GM23338 (cell line): ENCODE data around the gene DPH6. TPM values are rescaled to one million over a fixed set of nuclear protein-coding genes. Genes with fewer than 3 reads are reported as not detected.

Experiments
- ATAC-seq: fragments of 200-7000 bp; cut with Tn5 transposase; 3 replicates; pipeline ENCODE4 v1.9.1; 2020
- DNase-seq: peaks from one replicate; pipeline ENCODE4 v3.0.0-alpha.2; 2015; ENCODE audit warnings: low spot score
- H2AFZ ChIP-seq: fragments of 200-600 bp; sonication (generic); 2 replicates; pipeline ENCODE4 v1.8.0; 2016; ENCODE audit warnings: antibody characterized with exemption, mild to moderate bottlenecking, moderate library complexity
- H3F3A ChIP-seq: fragments of 200-600 bp; sonication (generic); replicated peaks from 2 replicates; pipeline ENCODE4 v1.8.0; 2017; ENCODE audit warnings: antibody characterized with exemption, mixed run types, low read depth
- H3K27ac ChIP-seq: fragments of 200-600 bp; sonication (generic); 2 replicates; pipeline ENCODE4 v1.6.1; 2016; ENCODE audit warnings: low read depth
- H3K27me3 ChIP-seq: fragments of 200-600 bp; sonication (generic); 2 replicates; pipeline ENCODE4 v1.8.0; 2016; ENCODE audit warnings: mild to moderate bottlenecking, mixed run types, moderate library complexity; ENCODE audit not compliant: insufficient read depth
- H3K36me3 ChIP-seq: fragments of 200-600 bp; sonication (generic); 2 replicates; pipeline ENCODE4 v1.8.0; 2016; ENCODE audit warnings: mild to moderate bottlenecking; ENCODE audit not compliant: insufficient read depth
- H3K4me1 ChIP-seq: fragments of 200-600 bp; sonication (generic); 2 replicates; pipeline ENCODE4 v1.8.0; 2016; ENCODE audit warnings: mild to moderate bottlenecking, moderate library complexity; ENCODE audit not compliant: insufficient read depth
- H3K4me2 ChIP-seq: fragments of 200-600 bp; sonication (generic); 2 replicates; pipeline ENCODE4 v1.7.1; 2017; ENCODE audit warnings: mixed run types
- H3K4me3 ChIP-seq: fragments of 200-600 bp; sonication (generic); 2 replicates; pipeline ENCODE4 v1.6.1; 2016; ENCODE audit warnings: mixed run types
- H3K79me2 ChIP-seq: fragments of 200-600 bp; sonication (generic); replicated peaks from 2 replicates; pipeline ENCODE4 v1.8.0; 2017; ENCODE audit warnings: mild to moderate bottlenecking; ENCODE audit not compliant: insufficient read depth
- H3K9me2 ChIP-seq: fragments of 200-600 bp; sonication (generic); 2 replicates; pipeline ENCODE4 v1.8.0; 2017; ENCODE audit not compliant: insufficient read depth
- H4K20me1 ChIP-seq: fragments of 200-600 bp; sonication (generic); replicated peaks from 2 replicates; pipeline ENCODE4 v1.8.0; 2017; ENCODE audit warnings: mild to moderate bottlenecking; ENCODE audit not compliant: insufficient read depth
- H3K27ac Mint-ChIP-seq: 2 replicates; pipeline ENCODE4 v1.8.0; 2020; ENCODE audit warnings: inconsistent platforms, mild to moderate bottlenecking, moderate library complexity, mixed read lengths
- H3K27me3 Mint-ChIP-seq: 3 replicates; pipeline ENCODE4 v1.8.0; 2022; ENCODE audit warnings: low read depth, mild to moderate bottlenecking, moderate library complexity, mixed read lengths, inconsistent platforms; ENCODE audit not compliant: insufficient read depth, poor library complexity
- H3K36me3 Mint-ChIP-seq: 3 replicates; pipeline ENCODE4 v1.8.0; 2021; ENCODE audit warnings: low read depth, mild to moderate bottlenecking, inconsistent platforms, moderate library complexity, mixed read lengths
- H3K4me1 Mint-ChIP-seq: 3 replicates; pipeline ENCODE4 v1.8.0; 2020; ENCODE audit warnings: mild to moderate bottlenecking, inconsistent platforms, mixed read lengths
- H3K4me3 Mint-ChIP-seq: 3 replicates; pipeline ENCODE4 v1.8.0; 2021; ENCODE audit warnings: moderate library complexity, mild to moderate bottlenecking, inconsistent platforms, mixed read lengths
- H3K9me3 Mint-ChIP-seq: 3 replicates; pipeline ENCODE4 v1.8.0; 2020; ENCODE audit warnings: moderate library complexity, mild to moderate bottlenecking, inconsistent platforms, mixed read lengths
- CREB1 ChIP-seq: fragments of 250-450 bp; sonication (Bioruptor Pico); IDR thresholded peaks from 2 replicates; pipeline ENCODE4 v1.5.0; 2020; ENCODE audit warnings: low read depth, mild to moderate bottlenecking, moderate library complexity
- CTCF ChIP-seq, 2 experiments: fragments of 200-600 bp in 1 of 2; sonication (generic) in 1 of 2; conservative IDR thresholded peaks; 2 replicates each; pipeline versions ENCODE4 v1.5.1 to v1.6.1; 2016 to 2017; ENCODE audit warnings: antibody characterized with exemption in 2 of 2, low read depth in 2 of 2, mild to moderate bottlenecking in 2 of 2, moderate library complexity in 1 of 2
- EZH2 ChIP-seq: fragments of 200-600 bp; sonication (generic); IDR thresholded peaks from one replicate; pipeline ENCODE4 v1.8.0; 2017; ENCODE audit warnings: antibody characterized with exemption, mild to moderate bottlenecking, low read depth; ENCODE audit not compliant: unreplicated experiment
- EZH2phosphoT487 ChIP-seq: fragments of 200-600 bp; sonication (generic); IDR thresholded peaks from one replicate; pipeline ENCODE4 v1.8.1; 2018; ENCODE audit warnings: antibody characterized with exemption; ENCODE audit not compliant: unreplicated experiment
- JUNB ChIP-seq: IDR thresholded peaks from one replicate; pipeline ENCODE4 v1.6.1; 2016; ENCODE audit warnings: antibody characterized with exemption; ENCODE audit not compliant: unreplicated experiment
- POLR2AphosphoS5 ChIP-seq: IDR thresholded peaks from 2 replicates; pipeline ENCODE4 v1.6.1; 2016; ENCODE audit warnings: antibody characterized with exemption, low read depth
- STAT1 ChIP-seq: IDR thresholded peaks from one replicate; pipeline ENCODE4 v1.6.1; 2016; ENCODE audit warnings: antibody characterized with exemption; ENCODE audit not compliant: unreplicated experiment
- ZNF114 ChIP-seq: fragments of 250-450 bp; sonication (Bioruptor Pico); IDR thresholded peaks from 2 replicates; pipeline ENCODE4 v1.5.0; 2020; ENCODE audit warnings: mild to moderate bottlenecking, moderate library complexity
- ZNF331 ChIP-seq: fragments of 250-450 bp; sonication (Bioruptor Pico); IDR thresholded peaks from 2 replicates; pipeline ENCODE4 v1.5.0; 2020; ENCODE audit warnings: low read depth, mild to moderate bottlenecking, moderate library complexity
- polyA plus RNA-seq: library from polyadenylated mRNA; unstranded; fragments of >200 nt; fragmentation: Nextera tagmentation; extraction: Ambion mirVana; gene quantifications from 2 replicates; pipeline ENCODE4 v1.2.1, GENCODE V29; 2016
- total RNA-seq: library from RNA; depleted of rRNA; stranded (reverse); fragments of >200 nt; shearing (Covaris generic); gene quantifications from 2 replicates; pipeline ENCODE4 v1.2.3, GENCODE V29; 2014
- TF ChIP-seq, protein P1 (sequence below): IDR thresholded peaks from one replicate; pipeline ENCODE4 v1.6.1; 2018; ENCODE audit warnings: antibody characterized with exemption; ENCODE audit not compliant: unreplicated experiment

The DPH6 gene
- total and polyA plus RNA-seq, 2 experiments from 2014 or later = 37.9 to 46.9 TPM

DNA sequence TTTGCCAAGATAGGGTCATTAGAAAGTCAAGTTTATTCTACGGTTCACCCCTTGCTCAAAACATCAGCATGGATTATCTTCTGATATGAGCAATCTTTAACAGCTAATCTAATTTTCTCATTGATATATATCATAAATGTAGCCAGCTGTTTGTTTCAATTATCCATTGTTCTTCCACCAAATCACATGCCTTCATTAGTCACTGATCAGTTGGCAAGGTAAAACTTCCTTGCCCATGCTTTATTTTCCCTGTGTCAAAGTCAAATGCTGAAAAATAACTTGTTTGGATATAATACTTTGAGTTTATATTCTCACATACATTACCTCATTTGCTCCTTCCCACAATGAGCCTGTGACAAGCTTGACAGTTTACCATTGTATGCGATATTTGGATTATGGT is 60.6 kb downstream of the DPH6 start (continued):
- TF ChIP-seq, protein P1, sequence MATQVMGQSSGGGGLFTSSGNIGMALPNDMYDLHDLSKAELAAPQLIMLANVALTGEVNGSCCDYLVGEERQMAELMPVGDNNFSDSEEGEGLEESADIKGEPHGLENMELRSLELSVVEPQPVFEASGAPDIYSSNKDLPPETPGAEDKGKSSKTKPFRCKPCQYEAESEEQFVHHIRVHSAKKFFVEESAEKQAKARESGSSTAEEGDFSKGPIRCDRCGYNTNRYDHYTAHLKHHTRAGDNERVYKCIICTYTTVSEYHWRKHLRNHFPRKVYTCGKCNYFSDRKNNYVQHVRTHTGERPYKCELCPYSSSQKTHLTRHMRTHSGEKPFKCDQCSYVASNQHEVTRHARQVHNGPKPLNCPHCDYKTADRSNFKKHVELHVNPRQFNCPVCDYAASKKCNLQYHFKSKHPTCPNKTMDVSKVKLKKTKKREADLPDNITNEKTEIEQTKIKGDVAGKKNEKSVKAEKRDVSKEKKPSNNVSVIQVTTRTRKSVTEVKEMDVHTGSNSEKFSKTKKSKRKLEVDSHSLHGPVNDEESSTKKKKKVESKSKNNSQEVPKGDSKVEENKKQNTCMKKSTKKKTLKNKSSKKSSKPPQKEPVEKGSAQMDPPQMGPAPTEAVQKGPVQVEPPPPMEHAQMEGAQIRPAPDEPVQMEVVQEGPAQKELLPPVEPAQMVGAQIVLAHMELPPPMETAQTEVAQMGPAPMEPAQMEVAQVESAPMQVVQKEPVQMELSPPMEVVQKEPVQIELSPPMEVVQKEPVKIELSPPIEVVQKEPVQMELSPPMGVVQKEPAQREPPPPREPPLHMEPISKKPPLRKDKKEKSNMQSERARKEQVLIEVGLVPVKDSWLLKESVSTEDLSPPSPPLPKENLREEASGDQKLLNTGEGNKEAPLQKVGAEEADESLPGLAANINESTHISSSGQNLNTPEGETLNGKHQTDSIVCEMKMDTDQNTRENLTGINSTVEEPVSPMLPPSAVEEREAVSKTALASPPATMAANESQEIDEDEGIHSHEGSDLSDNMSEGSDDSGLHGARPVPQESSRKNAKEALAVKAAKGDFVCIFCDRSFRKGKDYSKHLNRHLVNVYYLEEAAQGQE = no peak
- no peak for TF ChIP-seq CREB1
- no peak for TF ChIP-seq EZH2phosphoT487
- no peak for TF ChIP-seq POLR2AphosphoS5
- no peak for TF ChIP-seq ZNF331 (CRISPR knock-in tag)
- TF ChIP-seq CTCF (conservative IDR thresholded peaks at IDR 0.05; ENCODE audit: low read depth in 2 of 2) = no peak

GRCh38 chr15:35484231-35484945 is 61.6 kb downstream of the DPH6 start:
- peaks cover 7% of the 10 kb centered on the region for H3K36me3 ChIP-seq
- no peak overlapping the region for H3K4me2 ChIP-seq
- Mint-ChIP-seq H3K27me3 (peaks cover 4% of the 10 kb centered on the region), H3K27ac (no peak overlapping the region), H3K4me1 (peaks cover 12% of the 10 kb centered on the region), H3K4me3 (no peak overlapping the region), H3K9me3 (peaks cover 37% of the 10 kb centered on the region), H3K36me3 (peaks cover 56% of the 10 kb centered on the region)
- H2AFZ ChIP-seq = no peak overlapping the region
- no peak overlapping the region for H3K4me3 ChIP-seq
- H3K9me2 ChIP-seq = no peaks in the 10 kb centered on the region
- DNase-seq (no peak), ATAC-seq (no peak)
- H3K27ac ChIP-seq = no peak overlapping the region
- no peaks in the 10 kb centered on the region for H3K27me3 ChIP-seq
- no peaks in the 10 kb centered on the region for H4K20me1 ChIP-seq
- H3K4me1 ChIP-seq = no peaks in the 10 kb centered on the region
- H3F3A ChIP-seq = no peaks in the 10 kb centered on the region
- H3K79me2 ChIP-seq = no peaks in the 10 kb centered on the region
- TF ChIP-seq STAT1 (no peak), ZNF331 (CRISPR knock-in tag) (no peak), JUNB (no peak), POLR2AphosphoS5 (no peak), CREB1 (no peak), ZNF114 (CRISPR knock-in tag) (no peak), EZH2 (no peak)
- TF ChIP-seq, protein P1 = no peak
